Keratinocyte (primary cell): Measurements from ENCODE around the gene AJAP1.

Source experiments
- EZH2 ChIP-seq: IDR thresholded peaks from one replicate; pipeline ENCODE4 v1.6.1; 2012; ENCODE audit warnings: inconsistent platforms, mild to moderate bottlenecking, low read length, moderate library complexity
- TF ChIP-seq, protein P1 (sequence below), 3 experiments: IDR thresholded peaks in 1 of 3; conservative IDR thresholded peaks in 1 of 3; optimal IDR thresholded peaks in 1 of 3; 2 replicates in 2 of 3; 3 replicates in 1 of 3; pipeline versions ENCODE3 to v1.5.1; 2011; ENCODE audit warnings: low read length in 3 of 3, mild to moderate bottlenecking in 3 of 3, moderate library complexity in 2 of 3, control low read depth in 1 of 3, inconsistent platforms in 1 of 3; ENCODE audit not compliant: insufficient read depth in 2 of 3; ENCODE audit errors: extremely low read depth in 1 of 3

DNA sequence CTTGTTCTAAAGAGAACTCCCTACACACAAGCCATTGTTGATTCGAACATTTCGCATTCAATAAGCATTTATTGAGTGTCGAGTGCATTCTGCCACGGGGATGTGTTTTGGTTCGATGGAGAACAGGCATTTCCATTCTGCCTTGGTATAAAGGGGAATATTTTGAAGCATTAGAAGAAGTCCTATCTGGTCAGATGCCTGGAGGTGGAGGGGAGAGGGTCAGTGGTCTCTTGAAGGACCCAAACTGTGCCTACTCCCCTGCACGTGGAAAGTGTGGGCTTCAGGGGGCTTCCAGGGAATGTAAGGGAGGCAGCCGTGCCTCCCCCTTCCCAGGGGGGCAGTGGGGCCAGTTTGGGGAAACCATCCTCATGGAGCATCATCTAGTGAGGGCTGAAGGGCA lies 8.3 kb downstream of the AJAP1 start:
- TF ChIP-seq, protein P1, sequence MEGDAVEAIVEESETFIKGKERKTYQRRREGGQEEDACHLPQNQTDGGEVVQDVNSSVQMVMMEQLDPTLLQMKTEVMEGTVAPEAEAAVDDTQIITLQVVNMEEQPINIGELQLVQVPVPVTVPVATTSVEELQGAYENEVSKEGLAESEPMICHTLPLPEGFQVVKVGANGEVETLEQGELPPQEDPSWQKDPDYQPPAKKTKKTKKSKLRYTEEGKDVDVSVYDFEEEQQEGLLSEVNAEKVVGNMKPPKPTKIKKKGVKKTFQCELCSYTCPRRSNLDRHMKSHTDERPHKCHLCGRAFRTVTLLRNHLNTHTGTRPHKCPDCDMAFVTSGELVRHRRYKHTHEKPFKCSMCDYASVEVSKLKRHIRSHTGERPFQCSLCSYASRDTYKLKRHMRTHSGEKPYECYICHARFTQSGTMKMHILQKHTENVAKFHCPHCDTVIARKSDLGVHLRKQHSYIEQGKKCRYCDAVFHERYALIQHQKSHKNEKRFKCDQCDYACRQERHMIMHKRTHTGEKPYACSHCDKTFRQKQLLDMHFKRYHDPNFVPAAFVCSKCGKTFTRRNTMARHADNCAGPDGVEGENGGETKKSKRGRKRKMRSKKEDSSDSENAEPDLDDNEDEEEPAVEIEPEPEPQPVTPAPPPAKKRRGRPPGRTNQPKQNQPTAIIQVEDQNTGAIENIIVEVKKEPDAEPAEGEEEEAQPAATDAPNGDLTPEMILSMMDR (optimal IDR thresholded peaks at IDR 0.05 in 1 of 3, IDR thresholded peaks at IDR 0.05 in 1 of 3, conservative IDR thresholded peaks at IDR 0.05 in 1 of 3; ENCODE audit: extremely low read depth in 1 of 3, insufficient read depth in 2 of 3, low read length in 3 of 3) = no peak
- no peak for TF ChIP-seq EZH2
